DND-41 (cell line): ENCODE data around the gene KIF1A.

Experiments used
- ATAC-seq: fragments of 200-7000 bp; cut with Tn5 transposase; 3 replicates; pipeline ENCODE4 v1.9.1; 2021; ENCODE audit warnings: low read depth; ENCODE audit not compliant: insufficient read depth
- DNase-seq: peaks from one replicate; pipeline ENCODE4 v3.0.0-alpha.2; 2020
- H2AFZ ChIP-seq: 2 replicates; pipeline ENCODE4 v1.6.0; 2012; ENCODE audit warnings: low read depth, low read length
- H3K27ac ChIP-seq: 2 replicates; pipeline ENCODE4 v1.5.1; 2012; ENCODE audit warnings: low read length, inconsistent platforms
- H3K27me3 ChIP-seq: fragments of 200-600 bp; sonication (generic); 2 replicates; pipeline ENCODE4 v1.6.0; 2012; ENCODE audit warnings: low read length, mild to moderate bottlenecking, inconsistent platforms; ENCODE audit not compliant: insufficient read depth, poor library complexity
- H3K36me3 ChIP-seq: 2 replicates; pipeline ENCODE4 v1.5.1; 2012; ENCODE audit warnings: low read length, inconsistent platforms; ENCODE audit not compliant: insufficient read depth
- H3K4me1 ChIP-seq: 2 replicates; pipeline ENCODE4 v1.5.1; 2012; ENCODE audit warnings: mild to moderate bottlenecking, low read length; ENCODE audit not compliant: insufficient read depth
- H3K4me2 ChIP-seq: 2 replicates; pipeline ENCODE4 v1.6.0; 2012; ENCODE audit warnings: mild to moderate bottlenecking, moderate library complexity, low read length, inconsistent platforms; ENCODE audit not compliant: insufficient read depth
- H3K4me3 ChIP-seq, 2 experiments: fragments of 200-600 bp in 1 of 2; shearing (Covaris generic) in 1 of 2; 2 replicates each; pipeline ENCODE4 v1.5.1; 2012 to 2016; ENCODE audit warnings: inconsistent platforms in 2 of 2, low read length in 2 of 2, mild to moderate bottlenecking in 2 of 2, low read depth in 1 of 2, moderate library complexity in 1 of 2
- H3K79me2 ChIP-seq: 2 replicates; pipeline ENCODE4 v1.6.0; 2012; ENCODE audit warnings: low read length, inconsistent platforms; ENCODE audit not compliant: insufficient read depth
- H3K9ac ChIP-seq: 2 replicates; pipeline ENCODE4 v1.6.0; 2012; ENCODE audit warnings: low read depth, mild to moderate bottlenecking, inconsistent platforms, low read length, moderate library complexity
- H3K9me3 ChIP-seq: 2 replicates; pipeline ENCODE4 v1.5.1; 2012; ENCODE audit warnings: low read length, moderate library complexity, mild to moderate bottlenecking, inconsistent platforms; ENCODE audit not compliant: insufficient read depth, severe bottlenecking
- H4K20me1 ChIP-seq: 2 replicates; pipeline ENCODE4 v1.6.0; 2012; ENCODE audit warnings: low read length; ENCODE audit not compliant: insufficient read depth
- EZH2 ChIP-seq: IDR thresholded peaks from 3 replicates; pipeline ENCODE4 v1.6.1; 2012; ENCODE audit warnings: borderline replicate concordance, low read depth, mild to moderate bottlenecking, moderate library complexity, low read length, inconsistent platforms; ENCODE audit not compliant: severe bottlenecking
- TF ChIP-seq, protein P1 (sequence below): IDR thresholded peaks from 2 replicates; pipeline ENCODE4 v1.5.1; 2012; ENCODE audit warnings: borderline replicate concordance, low read length, moderate library complexity, mild to moderate bottlenecking; ENCODE audit not compliant: poor library complexity, severe bottlenecking; ENCODE audit errors: extremely low read depth

The KIF1A gene

DNA sequence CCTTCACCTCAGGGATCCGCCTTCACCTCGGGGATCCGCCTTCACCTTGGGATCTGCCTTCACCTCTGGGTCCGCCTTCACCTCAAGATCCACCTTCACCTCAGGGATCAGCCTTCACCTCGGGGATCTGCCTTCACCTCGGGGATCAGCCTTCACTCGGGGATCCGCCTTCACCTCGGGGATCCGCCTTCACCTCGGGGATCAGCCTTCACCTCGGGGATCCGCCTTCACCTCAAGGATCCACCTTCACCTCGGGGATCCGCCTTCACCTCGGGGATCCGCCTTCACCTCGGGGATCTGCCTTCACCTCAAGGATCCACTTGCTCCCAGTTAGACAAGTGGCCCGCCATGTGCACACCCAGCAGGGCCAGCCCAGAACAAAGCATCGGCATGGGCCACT is 7.3 kb downstream of the KIF1A start:
- peaks cover 15% of the 10 kb centered on the region for H3K9me3 ChIP-seq
- H3K4me3 ChIP-seq = no peak overlapping the region
- no peaks in the 10 kb centered on the region for H3K79me2 ChIP-seq
- DNase-seq = no peak
- no peak overlapping the region for H3K4me2 ChIP-seq
- no peaks in the 10 kb centered on the region for H3K4me1 ChIP-seq
- H4K20me1 ChIP-seq = no peaks in the 10 kb centered on the region
- H3K27ac ChIP-seq = no peak overlapping the region
- no peaks in the 10 kb centered on the region for H3K27me3 ChIP-seq
- TF ChIP-seq, protein P1, sequence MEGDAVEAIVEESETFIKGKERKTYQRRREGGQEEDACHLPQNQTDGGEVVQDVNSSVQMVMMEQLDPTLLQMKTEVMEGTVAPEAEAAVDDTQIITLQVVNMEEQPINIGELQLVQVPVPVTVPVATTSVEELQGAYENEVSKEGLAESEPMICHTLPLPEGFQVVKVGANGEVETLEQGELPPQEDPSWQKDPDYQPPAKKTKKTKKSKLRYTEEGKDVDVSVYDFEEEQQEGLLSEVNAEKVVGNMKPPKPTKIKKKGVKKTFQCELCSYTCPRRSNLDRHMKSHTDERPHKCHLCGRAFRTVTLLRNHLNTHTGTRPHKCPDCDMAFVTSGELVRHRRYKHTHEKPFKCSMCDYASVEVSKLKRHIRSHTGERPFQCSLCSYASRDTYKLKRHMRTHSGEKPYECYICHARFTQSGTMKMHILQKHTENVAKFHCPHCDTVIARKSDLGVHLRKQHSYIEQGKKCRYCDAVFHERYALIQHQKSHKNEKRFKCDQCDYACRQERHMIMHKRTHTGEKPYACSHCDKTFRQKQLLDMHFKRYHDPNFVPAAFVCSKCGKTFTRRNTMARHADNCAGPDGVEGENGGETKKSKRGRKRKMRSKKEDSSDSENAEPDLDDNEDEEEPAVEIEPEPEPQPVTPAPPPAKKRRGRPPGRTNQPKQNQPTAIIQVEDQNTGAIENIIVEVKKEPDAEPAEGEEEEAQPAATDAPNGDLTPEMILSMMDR = no peak
- no peak for TF ChIP-seq EZH2
- no peak overlapping the region for H2AFZ ChIP-seq
- H3K9ac ChIP-seq = no peak overlapping the region
- no peak for ATAC-seq
- no peaks in the 10 kb centered on the region for H3K36me3 ChIP-seq

GRCh38 chr2:240812301-240812680 is 7.7 kb downstream of the KIF1A start:
- H3K4me2 ChIP-seq = no peak overlapping the region
- DNase-seq = no peak
- no peaks in the 10 kb centered on the region for H3K36me3 ChIP-seq
- no peak overlapping the region for H3K9ac ChIP-seq
- no peak for TF ChIP-seq EZH2
- TF ChIP-seq, protein P1 = no peak
- no peak overlapping the region for H3K4me3 ChIP-seq
- no peaks in the 10 kb centered on the region for H3K79me2 ChIP-seq
- H3K27me3 ChIP-seq = no peaks in the 10 kb centered on the region
- H2AFZ ChIP-seq = no peak overlapping the region
- H3K9me3 ChIP-seq = peaks cover 15% of the 10 kb centered on the region
- no peak for ATAC-seq
- no peaks in the 10 kb centered on the region for H3K4me1 ChIP-seq
- H3K27ac ChIP-seq = no peak overlapping the region
- no peaks in the 10 kb centered on the region for H4K20me1 ChIP-seq

DNA sequence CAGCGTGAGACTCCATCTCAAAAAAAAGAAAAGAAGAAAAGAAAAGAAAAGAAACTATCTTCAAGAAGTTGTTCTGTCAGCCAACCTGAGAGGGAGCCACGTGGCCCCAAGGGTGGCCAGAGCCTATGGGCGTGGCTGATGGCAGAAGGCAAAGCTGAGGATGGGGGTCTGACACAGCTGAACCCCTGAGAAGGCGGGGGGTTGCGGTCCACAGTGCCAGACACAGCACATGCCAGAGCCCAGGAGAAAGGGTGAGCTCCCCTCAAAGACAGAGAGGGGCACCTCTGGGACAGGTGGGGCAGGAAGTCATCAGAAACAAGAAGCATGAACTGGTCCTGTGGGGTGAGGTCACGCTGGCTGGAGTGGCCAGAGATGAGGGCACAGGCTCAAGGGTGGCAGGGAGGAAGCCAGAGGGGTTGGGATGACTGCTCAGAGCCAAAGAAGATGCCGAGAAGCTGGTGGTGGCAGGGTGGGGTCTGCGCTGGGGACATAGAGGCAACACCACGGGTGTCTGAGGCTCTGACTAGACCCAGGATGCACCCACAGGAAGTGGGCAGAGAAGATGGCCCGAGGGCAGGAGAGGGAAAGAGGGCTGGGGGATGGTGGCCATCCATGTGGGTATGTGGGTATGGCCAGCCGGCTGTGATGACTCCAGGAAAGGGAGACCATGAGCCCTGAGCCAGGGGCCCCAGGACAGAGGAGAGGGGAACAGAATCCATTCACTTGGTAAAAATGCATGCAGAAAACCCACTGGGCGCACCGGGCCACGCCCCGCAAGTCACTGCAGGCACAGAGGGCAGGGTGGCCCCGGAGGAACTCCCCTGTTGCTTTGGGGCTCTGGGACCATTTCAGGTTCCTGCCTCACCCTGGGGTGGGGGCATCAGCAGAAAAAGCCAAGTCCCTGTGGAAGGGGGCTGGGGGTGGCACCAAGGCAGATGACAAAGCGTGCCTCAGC is 8.4 kb downstream of the KIF1A start:
- H3K4me1 ChIP-seq = no peaks in the 10 kb centered on the region
- no peaks in the 10 kb centered on the region for H4K20me1 ChIP-seq
- no peak overlapping the region for H3K4me2 ChIP-seq
- H3K36me3 ChIP-seq = no peaks in the 10 kb centered on the region
- no peak overlapping the region for H3K9ac ChIP-seq
- H3K27me3 ChIP-seq = no peaks in the 10 kb centered on the region
- H3K9me3 ChIP-seq = peaks cover 15% of the 10 kb centered on the region
- TF ChIP-seq, protein P1 = no peak
- no peak for TF ChIP-seq EZH2
- DNase-seq (no peak), ATAC-seq (no peak)
- H3K27ac ChIP-seq = no peak overlapping the region
- H3K79me2 ChIP-seq = no peaks in the 10 kb centered on the region
- no peak overlapping the region for H2AFZ ChIP-seq
- H3K4me3 ChIP-seq = no peak overlapping the region
